SH-SY5Y (cell line): ENCODE measurements around the gene FBXL22.

Experiments
- GATA2 ChIP-seq: IDR thresholded peaks from 2 replicates; pipeline ENCODE4 v1.6.1; 2011; ENCODE audit warnings: mild to moderate bottlenecking, low read depth, low read length
- GATA3 ChIP-seq: IDR thresholded peaks from 2 replicates; pipeline ENCODE4 v1.6.1; 2011; ENCODE audit warnings: low read depth, mild to moderate bottlenecking, low read length, moderate library complexity

- TF ChIP-seq GATA3 (no peak), GATA2 (no peak)
Observed at GRCh38 chr15:63633312-63633711, 36.1 kb downstream of the FBXL22 start.
